HG03066 (cell line): ENCODE measurements around the gene EFHC1.
A peak's percentile ranks its signal among the peaks of the same experiment; 100 is the strongest.

Experiments
- ATAC-seq: cut with Tn5 transposase; IDR thresholded peaks from one replicate; pipeline ENCODE4 v1.9.1; 2021; ENCODE audit warnings: low read depth; ENCODE audit not compliant: unreplicated experiment

Gene EFHC1

DNA sequence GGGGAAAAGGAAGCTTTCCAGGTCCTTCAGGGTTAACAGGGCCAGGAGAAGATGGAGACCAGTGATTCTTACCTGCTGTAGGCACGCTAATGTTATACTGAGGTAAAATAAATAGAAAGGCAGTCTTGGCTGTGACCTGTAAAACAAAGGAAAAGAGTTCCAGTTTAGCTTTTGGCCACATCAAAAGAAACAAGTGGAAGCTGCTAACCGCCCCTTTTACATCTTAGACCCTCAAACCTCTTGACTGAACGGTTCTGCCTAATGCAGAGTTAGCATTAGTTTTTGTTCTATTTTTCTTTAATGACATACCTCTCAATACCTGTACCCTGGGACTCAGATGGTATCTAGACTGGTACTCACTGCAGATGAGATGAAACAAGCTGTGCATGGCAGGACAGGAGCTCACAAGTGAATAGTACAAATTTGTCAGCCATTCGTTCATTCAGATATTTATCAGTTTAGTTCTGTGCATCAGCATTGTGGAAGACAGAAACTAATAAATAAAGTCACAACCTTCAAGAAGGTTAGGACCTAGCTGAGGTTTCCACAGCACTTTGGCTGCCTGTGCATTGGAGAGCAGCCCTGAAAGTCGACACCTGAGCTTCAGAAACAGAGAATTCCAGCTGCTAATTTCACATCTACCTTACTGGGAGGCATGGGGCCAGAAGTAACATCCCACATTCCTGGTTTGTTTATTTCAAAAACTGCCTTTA lies 115.7 kb downstream of the EFHC1 start:
- peak; percentile 5 for ATAC-seq

GRCh38 chr6:52536424-52536916 lies 116.3 kb downstream of the EFHC1 start:
- ATAC-seq = peak; percentile 56

DNA sequence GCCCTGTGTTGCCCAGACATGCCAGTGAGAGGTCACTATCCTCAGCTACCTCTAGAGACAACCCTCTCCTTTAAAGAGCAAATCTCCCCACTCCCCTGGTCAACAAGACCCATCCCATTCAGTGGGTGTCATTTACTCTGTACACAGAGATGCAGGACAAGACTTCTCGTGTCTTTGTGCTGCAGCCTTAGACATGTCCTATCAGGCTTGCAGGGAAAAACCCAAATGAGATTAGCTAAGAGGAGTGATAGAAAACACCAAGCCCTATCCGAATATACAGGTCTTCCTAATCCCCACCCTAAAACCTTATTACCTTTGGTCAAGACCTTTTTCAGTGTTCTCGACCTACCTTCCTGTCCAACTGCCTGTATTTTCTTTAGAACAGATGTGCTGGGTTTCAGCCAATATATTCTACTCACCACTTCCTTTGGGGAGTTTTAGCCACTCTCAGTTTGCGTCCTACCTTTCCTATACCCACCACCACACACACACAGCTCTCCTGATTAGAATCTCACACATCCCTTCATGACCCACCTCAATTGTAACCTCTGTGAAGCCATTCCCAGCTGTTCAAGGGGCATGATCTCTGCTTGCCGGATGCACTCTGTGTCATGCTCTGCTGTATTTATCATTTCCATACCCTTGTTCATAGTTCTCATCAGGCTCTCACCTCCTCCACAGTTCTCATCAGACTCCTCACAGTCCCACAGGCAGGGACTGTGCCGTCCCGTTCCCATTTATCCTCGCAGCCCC lies 117.0 kb downstream of the EFHC1 start:
- peak; percentile 63 for ATAC-seq

DNA sequence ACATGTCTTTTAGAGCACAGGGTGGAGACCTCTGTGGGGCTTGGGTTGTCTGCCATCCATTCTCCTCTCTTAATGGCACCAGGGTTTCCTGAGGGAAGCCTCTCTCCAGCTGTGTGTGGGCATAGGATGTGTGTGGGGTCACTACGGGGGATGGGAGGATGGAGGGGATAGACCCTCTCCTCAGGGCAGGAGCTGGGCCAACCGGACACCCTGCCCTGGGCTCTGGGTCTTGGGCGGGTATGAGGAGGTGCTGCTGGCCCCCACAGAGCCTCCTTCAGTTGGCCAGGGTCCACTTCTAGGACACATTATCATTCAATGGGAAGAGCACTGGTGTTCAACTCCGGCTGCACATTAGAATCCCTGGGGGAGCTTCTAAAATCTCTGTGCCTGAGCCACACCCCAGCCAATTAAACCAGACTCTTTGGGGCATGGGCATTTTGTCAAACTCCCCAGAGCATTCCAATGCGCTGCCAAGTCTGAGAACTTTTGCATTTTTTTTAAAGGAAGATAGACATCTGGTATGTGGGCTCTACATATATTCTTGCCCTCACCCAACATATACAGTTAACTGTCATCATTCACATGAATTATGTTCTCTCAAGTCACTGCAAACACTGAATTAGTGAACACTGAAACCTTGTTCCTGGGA lies 118.2 kb downstream of the EFHC1 start:
- ATAC-seq = no peak

DNA sequence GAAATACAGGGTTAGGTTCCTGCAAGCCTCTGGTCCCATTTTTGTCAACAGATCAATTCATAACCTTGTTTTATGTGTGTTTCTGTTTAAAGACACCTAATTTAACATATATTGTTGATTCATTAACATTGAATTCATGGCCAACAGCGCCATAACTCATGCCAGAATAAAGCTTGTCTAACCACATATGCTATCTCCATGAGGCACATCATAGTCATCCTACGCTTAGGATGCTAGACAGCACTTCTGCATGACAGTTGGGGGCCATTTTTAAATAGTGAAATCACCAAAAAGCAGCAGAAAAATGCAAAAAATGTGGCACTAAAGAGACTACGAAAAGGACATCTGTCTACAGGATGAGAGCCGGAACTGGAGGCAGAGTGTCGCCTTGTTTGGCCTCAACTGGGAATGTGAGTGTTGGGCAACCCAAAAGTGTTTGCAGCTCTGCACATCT lies 118.8 kb downstream of the EFHC1 start:
- ATAC-seq = no peak

- ATAC-seq = no peak
These were observed 119.5 kb downstream of the EFHC1 start for GRCh38 chr6:52539607-52540006.

GRCh38 chr6:52540286-52540902 lies 120.3 kb downstream of the EFHC1 start:
- ATAC-seq = no peak

DNA sequence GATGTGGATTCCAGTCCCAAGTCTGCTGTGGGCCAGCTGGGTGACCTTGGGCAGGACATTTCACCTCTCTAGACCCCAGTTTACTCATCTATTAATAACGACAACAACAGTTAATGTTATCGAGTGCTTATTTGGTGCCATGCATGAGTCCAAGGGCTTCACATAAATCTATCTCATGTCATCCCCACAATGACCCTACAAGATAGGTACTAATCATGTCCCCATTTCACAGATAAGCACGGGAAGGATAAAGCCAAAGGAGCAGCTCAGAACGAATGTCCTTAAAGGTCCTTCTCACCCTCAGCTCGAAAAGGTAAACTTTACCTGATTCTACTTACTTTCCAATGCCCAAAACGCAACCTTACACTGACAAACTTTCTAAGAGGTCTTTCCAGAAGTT lies 121.0 kb downstream of the EFHC1 start:
- no peak for ATAC-seq

GRCh38 chr6:52543262-52543661 lies 123.1 kb downstream of the EFHC1 start:
- ATAC-seq = no peak

DNA sequence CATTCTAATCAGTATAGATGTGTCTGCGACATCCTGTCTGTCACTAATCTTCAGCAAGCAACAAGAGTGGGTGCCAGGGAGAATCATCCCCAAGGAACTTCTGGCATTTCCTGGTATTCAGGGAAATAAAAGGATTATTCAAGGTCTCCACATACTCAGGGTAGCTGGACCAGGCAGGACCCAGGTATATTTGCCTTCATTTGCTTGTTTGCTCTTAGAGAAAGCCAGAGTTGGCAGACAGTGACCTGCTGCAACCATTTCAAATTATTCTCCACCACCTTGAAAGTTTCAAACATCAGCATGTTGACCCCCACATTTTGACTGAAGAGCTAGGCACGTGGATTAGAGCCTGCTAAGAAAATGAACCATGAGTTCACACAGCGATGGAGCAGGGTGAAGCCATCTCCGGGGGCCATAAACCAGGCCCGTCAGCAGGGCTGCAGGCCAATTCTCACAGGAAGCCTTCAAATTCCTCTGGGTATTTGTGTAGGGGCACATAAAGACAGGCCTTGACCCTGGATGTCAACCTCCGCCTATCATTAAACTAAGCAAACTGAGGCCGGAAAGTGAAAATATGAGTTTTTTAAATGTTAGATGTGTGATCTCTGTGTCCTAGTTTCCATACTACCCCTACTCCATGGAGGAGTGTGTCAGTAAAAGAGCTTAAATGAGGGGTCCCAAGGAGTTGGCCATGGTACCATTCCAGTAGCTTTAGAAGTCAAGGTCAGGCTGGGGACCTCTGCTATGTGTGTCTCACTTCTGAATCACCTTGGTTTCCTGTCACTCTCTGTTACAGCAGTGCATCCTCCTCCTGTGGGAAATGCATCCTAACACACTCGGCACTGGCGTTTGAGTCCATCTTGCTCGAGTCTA lies 123.8 kb downstream of the EFHC1 start:
- ATAC-seq = no peak

DNA sequence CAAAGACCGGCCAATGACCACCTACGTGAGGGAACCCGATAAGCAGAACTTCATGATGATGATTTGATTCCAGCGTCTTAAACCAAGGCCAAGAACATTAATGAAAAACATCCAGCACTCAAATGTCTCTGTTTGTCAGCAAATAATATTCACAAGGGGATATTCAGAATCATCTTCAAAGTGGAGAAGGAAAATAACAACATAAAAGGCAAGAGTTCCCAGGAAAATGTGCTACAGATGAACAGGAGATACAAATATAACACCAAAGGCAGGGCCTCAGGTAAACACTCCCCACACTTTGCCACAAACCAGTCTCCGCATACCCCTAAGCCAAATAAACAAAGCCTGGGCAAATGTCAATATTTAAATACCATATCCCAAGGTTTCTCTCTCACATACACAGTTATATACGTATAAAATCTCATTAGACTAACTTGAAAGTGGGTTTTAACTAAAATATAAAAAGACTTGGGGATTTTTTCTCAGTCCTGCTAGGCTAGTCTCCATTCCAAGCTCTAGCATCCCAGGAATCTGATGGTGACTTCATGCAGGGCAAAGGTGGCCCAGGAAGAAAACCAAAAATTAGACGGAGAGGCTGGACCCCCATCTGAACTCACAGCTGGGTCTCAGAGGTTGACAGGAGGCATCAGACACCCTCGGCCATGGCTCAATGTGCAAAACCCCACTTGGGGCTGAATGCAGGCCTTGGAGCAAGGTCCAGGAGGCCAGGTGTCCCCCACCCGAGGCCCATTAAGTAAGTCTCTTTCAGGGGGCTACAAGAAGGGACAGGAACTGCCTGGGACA lies 124.7 kb downstream of the EFHC1 start:
- no peak for ATAC-seq

GRCh38 chr6:52545406-52546119 lies 125.4 kb downstream of the EFHC1 start:
- ATAC-seq = no peak

- ATAC-seq = peak; percentile 48
These were observed 126.0 kb downstream of the EFHC1 start for GRCh38 chr6:52546192-52546591.

- ATAC-seq = peak; percentile 79
These were observed 126.5 kb downstream of the EFHC1 start for GRCh38 chr6:52546678-52547077.

DNA sequence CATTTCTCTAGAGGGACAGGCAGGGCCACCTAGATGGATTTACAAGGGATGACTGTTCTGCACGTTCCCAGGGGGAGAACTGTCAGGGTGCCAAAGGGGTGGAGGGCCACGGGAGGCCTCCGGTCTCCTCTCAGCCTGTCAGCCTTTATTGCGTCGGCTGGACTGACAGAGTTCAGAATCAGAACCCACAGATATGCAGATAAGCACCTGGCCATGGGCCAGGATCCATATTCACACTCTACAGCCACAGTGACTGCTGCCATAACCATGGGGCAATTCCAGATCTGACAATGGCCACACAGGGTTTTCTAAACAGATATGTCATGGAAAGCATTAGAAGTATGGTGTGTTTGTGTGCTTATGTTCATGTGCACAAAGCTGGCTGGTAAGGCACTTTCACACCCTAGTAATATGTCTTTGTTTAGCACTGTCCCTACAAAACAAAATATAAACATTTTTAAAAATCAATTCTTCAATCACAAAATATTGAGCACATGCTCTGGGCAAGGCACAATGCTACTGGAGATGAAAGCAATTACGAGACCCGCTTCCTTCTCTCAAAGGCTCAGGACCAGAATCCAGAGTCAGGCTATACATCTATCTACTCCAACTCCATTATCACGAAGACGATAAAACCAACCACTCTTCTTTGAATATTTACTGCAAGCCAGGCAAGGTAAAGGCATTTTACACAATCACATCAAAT lies 127.7 kb downstream of the EFHC1 start:
- no peak for ATAC-seq

DNA sequence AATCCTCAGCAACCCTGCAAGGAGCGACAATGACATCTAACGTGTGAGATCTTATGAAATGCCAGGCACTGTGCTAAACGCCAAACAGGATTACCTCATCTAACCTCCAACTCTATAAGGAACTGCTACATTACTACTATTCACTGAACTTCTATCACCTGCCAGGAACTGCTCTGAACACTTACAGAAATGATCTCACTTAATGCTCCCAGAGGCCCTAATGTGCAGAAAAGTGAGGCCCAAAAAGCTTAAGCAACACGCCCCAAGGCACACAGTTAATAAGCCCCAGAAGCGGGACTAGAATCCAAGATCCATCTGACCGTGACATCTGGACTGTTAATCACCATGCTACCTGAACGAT lies 128.2 kb downstream of the EFHC1 start:
- ATAC-seq = no peak

- no peak for ATAC-seq
These were observed 128.9 kb downstream of the EFHC1 start for GRCh38 chr6:52548999-52549398.

- no peak for ATAC-seq
These were observed 129.3 kb downstream of the EFHC1 start for GRCh38 chr6:52549428-52549827.
